NCI-H510A treated with DMSO at 0.1 percent for 48 hours (cell line): Measurements from ENCODE around the gene PTPRN2.

Source experiments
- DNase-seq: peaks from one replicate; lab custom pipeline; 2025; lab: John Stamatoyannopoulos, UW

The PTPRN2 gene

GRCh38 chr7:158401295-158401694, 186.3 kb downstream of the PTPRN2 start:
- no peak for DNase-seq

- DNase-seq = no peak
These were observed 186.9 kb downstream of the PTPRN2 start for GRCh38 chr7:158400601-158401225.

DNA sequence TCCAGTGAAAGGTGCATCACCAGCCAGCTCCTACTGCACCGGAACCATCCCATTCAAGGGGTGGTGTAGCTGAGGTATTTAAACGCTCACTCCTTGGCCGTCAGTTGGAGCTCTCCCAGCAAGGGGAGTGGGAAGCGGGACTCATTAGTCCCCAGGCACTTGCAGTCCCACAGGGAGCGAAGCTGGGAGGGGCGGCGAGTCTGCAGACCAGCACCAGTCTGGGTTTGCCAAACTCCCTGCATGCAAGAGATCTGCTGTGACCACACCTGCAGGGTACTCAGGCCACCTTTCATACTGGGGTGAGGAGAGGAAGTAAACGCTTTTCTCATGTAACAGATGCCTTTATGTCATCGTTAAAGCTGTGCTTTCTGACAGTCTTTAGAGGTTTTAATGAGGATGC, 187.9 kb downstream of the PTPRN2 start:
- no peak for DNase-seq

GRCh38 chr7:158398750-158399149, 188.9 kb downstream of the PTPRN2 start:
- no peak for DNase-seq

DNA sequence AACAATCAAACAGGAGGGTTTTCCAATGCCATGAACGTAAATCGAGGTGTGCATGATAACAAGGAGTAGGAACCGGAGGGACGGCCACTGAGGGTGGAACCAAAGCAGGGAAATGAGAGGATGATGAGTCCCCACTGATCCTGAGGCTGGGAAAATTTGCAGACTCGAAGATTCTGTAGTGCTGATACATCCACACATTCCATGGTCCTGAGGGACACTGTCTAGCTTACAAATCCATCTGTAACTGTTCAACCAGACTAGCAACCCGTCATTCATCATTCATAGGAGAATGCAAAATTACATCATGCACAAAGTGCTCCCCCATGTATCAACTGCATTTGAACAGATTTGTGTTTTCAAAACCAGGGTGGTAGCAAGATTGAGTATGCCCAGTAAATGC, 189.7 kb downstream of the PTPRN2 start:
- DNase-seq = no peak

- DNase-seq = peak; percentile 45
These were observed 190.4 kb downstream of the PTPRN2 start for GRCh38 chr7:158396982-158397862.

DNA sequence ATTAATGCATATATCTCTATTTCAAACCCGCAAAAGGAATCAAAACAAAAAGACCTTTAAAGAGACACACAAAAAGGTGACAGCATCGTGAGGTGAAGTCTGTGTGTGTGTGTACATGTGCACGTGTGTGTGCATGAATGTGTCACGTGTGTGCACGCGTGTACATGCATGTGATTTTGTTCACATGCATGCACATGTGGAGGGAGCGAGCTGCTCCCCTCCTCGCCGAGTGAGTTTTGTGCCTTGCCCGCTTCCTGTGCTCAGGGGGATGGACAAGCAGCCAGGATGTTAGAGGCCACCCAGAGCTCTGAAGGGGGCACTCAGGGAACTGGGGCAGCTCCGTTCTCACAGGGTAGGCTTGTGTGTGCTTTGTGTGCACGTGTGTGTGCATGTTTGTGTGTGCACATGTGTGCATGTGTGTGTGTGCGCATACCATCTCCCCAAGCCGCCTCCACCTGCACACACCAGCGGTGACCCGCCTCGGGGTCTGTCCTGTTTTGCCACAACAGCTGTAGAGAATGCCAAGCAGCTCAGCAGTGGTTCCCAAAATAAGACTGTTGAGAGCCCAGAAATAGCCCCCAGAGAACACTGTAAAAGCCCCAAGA, 191.2 kb downstream of the PTPRN2 start:
- DNase-seq = no peak

DNA sequence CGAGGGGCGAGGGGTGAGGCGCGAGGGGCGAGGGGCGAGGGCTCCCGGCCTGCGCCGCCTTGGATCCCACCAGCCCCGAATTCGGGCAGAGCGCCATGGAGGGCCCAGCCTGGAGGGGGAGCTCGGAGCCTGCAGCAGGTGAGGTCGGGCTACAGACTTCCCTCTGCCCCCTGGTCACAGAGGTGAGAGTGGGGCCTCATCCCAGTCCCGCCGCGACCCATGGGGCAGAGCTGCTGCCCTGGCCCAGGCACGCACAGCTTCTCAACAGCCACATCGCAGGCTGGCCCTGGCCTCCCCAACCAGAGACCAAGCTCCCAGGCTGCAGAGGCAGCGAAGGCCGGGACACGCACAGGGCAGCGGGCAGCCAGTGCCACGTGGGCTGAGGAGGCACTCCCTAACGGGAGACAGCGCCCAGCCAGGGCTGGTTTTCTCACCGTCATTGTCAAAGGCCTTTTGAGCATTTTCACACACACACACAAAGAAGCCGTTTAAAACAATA, 191.8 kb downstream of the PTPRN2 start:
- DNase-seq = no peak

DNA sequence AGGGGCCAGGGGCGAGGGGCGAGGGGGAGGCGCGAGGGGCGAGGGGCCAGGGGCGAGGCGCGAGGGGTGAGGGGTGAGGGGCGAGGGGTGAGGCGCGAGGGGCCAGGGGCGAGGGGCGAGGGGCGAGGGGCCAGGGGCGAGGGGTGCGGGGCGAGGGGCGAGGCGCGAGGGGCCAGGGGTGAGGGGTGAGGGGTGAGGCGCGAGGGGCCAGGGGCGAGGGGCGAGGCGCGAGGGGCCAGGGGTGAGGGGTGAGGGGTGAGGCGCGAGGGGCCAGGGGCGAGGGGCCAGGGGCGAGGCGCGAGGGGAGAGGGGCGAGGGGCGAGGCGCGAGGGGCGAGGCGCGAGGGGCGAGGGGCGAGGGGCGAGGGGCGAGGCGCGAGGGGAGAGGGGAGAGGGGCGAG, 192.3 kb downstream of the PTPRN2 start:
- DNase-seq = no peak

DNA sequence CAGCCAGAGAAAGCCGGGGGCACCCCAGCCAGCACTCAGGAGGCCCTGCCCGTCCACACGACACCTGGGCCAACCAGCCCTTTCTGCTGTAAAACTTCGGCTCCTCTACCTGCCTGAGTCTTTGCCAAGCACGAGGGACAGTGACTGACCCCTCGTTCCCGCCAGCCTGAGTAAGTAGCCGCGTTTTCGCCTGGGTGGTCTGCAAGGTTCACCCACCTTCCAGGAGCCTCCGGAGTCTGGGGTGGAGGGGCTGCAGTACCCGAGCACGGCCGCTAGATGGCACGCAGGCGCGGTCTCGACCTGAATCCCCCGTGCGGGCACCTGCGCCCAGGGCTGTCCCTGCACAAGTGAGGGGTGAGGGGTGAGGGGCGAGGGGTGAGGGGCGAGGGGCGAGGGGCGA, 192.7 kb downstream of the PTPRN2 start:
- DNase-seq = peak; percentile 25

DNA sequence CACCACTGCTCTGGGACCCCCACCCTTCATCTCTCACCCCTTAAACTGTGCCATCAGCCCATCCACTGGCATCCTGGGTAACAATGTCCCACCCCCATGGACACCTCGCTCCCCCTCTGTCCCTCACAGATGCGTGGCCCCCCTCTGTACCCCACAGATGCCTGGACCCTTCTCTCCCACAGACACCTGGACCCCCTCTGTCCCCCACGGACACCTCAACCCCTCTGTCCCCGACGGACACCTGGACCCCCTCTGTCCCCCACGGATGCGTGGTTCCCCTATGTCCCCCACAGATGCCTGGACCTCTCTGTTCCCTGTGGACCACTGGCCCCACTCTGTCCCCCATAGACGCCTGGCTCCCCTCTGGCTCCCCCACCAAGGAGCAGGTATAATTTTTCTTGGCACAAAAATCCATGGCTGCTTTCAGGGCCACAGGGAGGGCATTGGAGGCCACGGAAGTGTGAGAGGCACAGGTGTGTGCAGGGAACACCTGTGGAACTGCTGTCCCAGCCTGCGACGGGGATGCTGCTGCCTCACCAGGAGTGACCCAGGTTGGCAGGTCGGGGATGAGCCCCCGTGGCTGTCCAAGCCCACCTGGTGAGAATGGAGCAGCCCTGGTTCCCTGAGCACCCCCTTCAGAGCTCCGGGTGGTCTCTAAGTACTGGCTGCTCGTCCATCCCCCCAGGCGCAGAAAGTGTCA, 193.5 kb downstream of the PTPRN2 start:
- DNase-seq = no peak

DNA sequence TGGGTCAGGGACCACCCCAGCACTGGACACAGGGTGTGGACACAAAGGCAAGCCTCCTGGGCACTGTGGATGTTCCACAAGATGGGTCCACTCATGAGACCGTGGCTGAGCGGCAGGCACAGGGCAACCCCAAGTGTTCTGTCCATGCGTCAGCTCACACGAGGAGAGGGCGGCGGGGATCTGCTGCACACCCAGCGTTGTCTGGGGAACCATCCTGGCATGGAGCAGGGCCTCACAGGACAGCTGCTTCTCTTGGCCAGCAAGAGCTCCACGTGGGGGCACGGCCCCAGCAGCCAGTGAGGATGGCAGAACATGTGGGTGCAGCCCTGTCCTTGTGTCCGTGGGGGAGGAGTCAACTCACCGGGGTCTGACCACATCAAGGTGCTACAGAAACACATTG, 195.4 kb downstream of the PTPRN2 start:
- DNase-seq = no peak

GRCh38 chr7:158391541-158391940, 196.1 kb downstream of the PTPRN2 start:
- no peak for DNase-seq

GRCh38 chr7:158391141-158391540, 196.5 kb downstream of the PTPRN2 start:
- no peak for DNase-seq

DNA sequence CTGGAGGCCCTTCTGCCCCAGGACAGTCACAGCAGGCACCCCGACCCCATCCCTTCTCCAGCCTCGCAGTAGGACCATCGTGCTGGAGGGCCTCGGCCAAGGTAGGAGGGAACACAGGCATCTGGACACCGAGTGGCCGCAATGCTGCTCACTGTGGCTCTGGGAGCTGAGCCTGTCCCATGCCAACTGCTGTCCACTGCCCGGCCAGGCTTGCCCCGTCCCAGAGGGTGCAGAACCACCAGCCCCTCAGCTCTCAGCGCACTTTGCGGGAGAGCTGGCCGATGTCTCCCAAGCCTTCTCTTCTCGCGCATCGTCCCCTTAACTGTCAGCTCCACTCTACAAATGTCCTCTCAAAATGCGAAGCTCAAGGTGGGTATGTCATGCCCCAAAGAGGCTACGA, 197.2 kb downstream of the PTPRN2 start:
- no peak for DNase-seq

- DNase-seq = no peak
These were observed 197.9 kb downstream of the PTPRN2 start for GRCh38 chr7:158389514-158390425.

- no peak for DNase-seq
These were observed 198.7 kb downstream of the PTPRN2 start for GRCh38 chr7:158388928-158389327.

DNA sequence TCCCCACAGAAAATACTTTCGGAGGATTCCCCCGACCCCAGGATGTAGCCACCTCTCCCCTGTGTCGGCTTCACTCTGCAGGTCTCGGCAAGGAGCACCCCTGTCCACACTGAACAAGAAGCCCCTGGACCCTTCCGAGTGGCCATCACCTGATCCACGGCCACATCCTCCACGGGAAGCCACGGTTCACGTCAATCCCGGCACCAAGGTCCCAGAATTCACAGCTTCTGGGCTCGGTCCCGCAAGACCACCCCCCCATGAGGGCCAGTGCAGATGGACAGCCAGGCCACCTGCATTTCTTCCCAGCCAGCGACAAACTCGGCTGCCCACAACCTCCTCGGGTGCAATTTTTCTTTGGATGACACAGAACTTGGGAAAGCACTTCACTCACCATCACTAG, 199.6 kb downstream of the PTPRN2 start:
- no peak for DNase-seq

- no peak for DNase-seq
These were observed 200.1 kb downstream of the PTPRN2 start for GRCh38 chr7:158387546-158387891.

DNA sequence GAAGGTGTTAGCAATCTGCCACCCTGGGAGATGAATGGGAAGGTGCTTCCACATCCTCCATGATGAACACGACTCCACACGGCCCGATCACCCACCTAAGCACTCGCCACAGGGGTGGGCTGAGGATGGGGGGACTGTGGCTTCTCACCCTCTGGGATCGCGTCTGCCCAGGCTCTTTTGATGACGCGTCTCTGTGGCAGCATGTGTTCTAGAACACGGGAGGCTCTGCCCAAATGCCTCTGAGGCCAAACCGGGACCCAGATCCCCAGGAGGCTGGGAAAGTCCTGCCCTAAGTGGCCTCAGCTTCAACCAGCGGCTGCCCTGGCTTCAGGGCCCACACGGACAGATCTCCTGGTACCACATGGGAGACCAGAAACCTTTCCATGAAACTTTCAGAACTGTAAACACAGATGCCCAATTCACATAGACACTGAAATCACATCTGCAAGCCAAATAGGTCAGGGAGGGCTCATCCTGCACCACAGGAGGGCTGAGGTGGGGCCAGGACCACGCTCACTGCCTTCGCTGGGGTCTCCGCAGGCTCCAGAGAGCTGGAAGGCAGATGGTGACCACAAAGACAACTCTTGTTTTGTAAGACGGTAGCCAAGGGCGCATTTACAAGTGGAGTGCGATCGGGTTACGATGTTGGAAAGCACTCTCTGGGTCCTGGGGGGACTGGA, 200.6 kb downstream of the PTPRN2 start:
- no peak for DNase-seq

DNA sequence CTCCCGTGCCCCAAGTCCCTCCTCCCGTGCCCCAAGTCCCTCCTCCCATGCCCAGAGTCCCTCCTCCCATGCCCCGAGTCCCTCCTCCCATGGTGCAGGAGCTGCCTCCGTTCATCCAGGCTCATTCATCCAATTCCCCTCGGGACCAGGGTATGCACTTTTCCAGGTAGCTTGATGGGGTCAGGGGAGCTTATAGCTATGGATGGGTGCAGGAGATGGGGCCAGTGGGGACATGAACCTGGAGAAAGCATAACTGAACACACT, 201.3 kb downstream of the PTPRN2 start:
- DNase-seq = no peak
